H7 (cell line): ENCODE results near the gene TERC. TPM values are rescaled to one million over a fixed set of nuclear protein-coding genes. Genes with fewer than 3 reads are reported as not detected.
"Not testable (repeated sequence)": the region's sequence is repeated elsewhere in the genome, so short reads cannot be mapped to it uniquely, and the experiment has no call there.

ENCODE experiments used
- DNase-seq: peaks from one replicate; pipeline ENCODE4 v3.0.0; 2012
- H3K27me3 ChIP-seq: 2 replicates; pipeline ENCODE4 v1.6.0; 2011; ENCODE audit warnings: mild to moderate bottlenecking, low read length; ENCODE audit not compliant: control insufficient read depth, insufficient read depth
- H3K36me3 ChIP-seq: replicated peaks from 2 replicates; pipeline ENCODE4 v1.5.1; 2011; ENCODE audit warnings: low read length; ENCODE audit not compliant: control insufficient read depth, insufficient read depth
- H3K4me3 ChIP-seq: 2 replicates; pipeline ENCODE4 v1.5.1; 2011; ENCODE audit warnings: low read depth, mild to moderate bottlenecking, control low read depth, low read length, moderate library complexity; ENCODE audit not compliant: insufficient read depth
- total RNA-seq: library from RNA; depleted of rRNA; stranded (reverse); fragments of >200 nt; shearing (Covaris generic); gene quantifications from 2 replicates; pipeline ENCODE4 v1.2.3, GENCODE V29; 2014; rRNA removed

The TERC gene
- total RNA-seq, 1 experiment from 2014 or later, result 217 TPM

- DNase-seq, result no peak
- H3K27me3 ChIP-seq, result no peaks in the 10 kb centered on the region
Observed at GRCh38 chr3:169755488-169755887, 9.4 kb downstream of the TERC start.

DNA sequence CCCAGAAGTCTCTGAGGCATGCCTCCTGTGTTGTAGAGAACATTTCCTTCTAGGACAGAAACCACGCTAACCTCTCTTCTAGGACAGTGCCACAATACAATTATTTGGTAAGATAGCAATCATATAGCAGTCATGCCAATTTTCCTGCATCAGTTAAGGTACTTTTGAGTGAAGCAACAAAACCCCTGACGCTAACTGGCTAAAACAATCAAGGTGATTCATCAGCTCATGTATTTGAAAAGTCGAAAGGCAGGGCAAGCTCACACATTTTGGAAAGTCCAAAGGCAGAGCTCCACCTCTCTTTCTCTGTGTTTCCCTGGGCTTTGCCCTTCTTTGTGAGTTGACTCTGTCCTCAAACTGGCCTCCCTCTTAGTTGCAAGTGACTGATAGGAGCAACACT lies 10.1 kb downstream of the TERC start:
- no peak for DNase-seq
- no peak overlapping the region for H3K4me3 ChIP-seq
- H3K36me3 ChIP-seq, result no peaks in the 10 kb centered on the region

More at GRCh38 chr3:169755488-169755887, 9.4 kb downstream of the TERC start:
- Histone ChIP-seq H3K4me3 (no peak overlapping the region), H3K36me3 (no peaks in the 10 kb centered on the region)

GRCh38 chr3:169751875-169752274 lies 13.0 kb downstream of the TERC start:
- Histone ChIP-seq H3K27me3 (no peaks in the 10 kb centered on the region), H3K36me3 (no peaks in the 10 kb centered on the region), H3K4me3 (no peak overlapping the region)
- DNase-seq, result no peak

More for the DNA sequence above, 10.1 kb downstream of the TERC start:
- no peaks in the 10 kb centered on the region for H3K27me3 ChIP-seq

DNA sequence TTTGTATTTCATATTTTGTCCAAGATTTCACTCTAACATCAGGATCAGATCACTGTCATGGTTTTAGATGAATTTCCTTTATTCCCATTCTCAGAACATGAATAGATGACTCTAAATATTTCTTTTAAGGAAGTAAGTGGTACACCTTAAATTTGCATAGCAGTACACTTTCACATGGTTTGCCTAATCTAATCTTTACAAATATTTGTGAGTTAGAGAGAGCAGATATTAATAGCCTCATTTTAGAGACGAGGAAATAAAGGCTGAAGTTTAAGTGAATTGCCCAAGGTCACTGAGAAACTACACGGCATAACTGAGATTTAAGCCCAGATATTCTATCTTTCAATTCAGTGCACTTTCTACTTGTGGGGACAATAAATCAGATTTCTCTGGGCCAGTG lies 14.2 kb downstream of the TERC start:
- H3K4me3 ChIP-seq, result no peak overlapping the region
- no peaks in the 10 kb centered on the region for H3K36me3 ChIP-seq
- H3K27me3 ChIP-seq, result no peaks in the 10 kb centered on the region
- DNase-seq, result no peak

DNA sequence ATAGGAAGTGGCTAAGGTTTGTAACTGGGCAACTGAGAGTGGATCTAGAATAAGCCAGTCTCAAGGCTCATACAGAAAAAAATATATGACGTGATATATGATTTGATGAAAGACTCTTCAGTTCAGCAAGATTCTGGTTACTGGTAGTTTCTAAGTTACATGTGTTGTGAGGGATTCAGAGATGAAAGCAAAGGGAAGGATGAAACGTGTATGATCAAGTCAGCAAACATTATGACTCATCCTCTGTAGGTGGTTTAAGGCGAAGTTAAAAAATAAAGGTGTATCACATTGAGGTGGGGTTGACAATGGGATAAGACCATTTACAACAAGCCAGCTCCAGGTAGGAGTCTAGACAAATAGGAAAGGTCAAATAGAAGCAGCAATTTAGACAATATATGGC lies 16.2 kb downstream of the TERC start:
- Histone ChIP-seq H3K27me3 (no peaks in the 10 kb centered on the region), H3K36me3 (no peaks in the 10 kb centered on the region), H3K4me3 (no peak overlapping the region)
- DNase-seq, result no peak

GRCh38 chr3:169746924-169747323 lies 17.9 kb downstream of the TERC start:
- Histone ChIP-seq H3K4me3 (no peak overlapping the region), H3K27me3 (no peaks in the 10 kb centered on the region), H3K36me3 (no peaks in the 10 kb centered on the region)
- DNase-seq, result no peak

DNA sequence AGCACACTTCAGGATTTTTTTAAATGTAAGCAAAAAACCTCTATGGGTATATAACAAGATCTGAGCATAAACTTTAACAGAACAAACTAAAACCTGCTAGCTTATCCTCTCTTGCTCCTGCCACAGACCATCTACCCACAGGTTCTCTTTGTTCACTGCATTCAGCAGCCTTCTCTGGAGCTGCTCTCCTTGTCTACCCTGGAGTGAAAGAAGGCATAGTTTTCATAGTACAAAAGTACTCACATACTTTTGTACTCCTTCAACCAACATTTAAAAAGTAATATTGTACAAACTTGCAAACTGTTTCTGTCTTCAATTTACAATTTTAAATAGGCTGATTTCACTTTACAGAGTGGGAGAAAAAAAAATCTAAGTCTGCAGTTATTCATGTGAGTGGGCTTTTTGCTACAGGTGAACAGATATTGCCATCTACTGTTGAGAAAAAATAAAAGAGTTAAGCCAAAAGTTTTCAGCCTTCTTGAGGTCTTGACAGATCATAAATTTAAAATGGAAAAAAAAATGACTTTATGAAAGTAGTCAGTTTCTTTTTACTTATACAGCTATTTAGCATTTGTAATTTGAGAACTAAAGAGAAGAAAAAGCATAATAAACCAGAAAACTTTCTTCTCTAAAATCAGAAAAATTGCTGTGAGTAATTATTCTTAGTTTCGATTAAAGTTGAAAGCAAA lies 20.4 kb downstream of the TERC start:
- Histone ChIP-seq H3K27me3 (no peaks in the 10 kb centered on the region), H3K4me3 (no peak overlapping the region), H3K36me3 (no peaks in the 10 kb centered on the region)
- DNase-seq, result peak; percentile 50

- DNase-seq, result peak; percentile 14
- H3K36me3 ChIP-seq, result no peaks in the 10 kb centered on the region
- no peak overlapping the region for H3K4me3 ChIP-seq
- no peaks in the 10 kb centered on the region for H3K27me3 ChIP-seq
Observed at GRCh38 chr3:169739067-169739466, 25.8 kb downstream of the TERC start.

DNA sequence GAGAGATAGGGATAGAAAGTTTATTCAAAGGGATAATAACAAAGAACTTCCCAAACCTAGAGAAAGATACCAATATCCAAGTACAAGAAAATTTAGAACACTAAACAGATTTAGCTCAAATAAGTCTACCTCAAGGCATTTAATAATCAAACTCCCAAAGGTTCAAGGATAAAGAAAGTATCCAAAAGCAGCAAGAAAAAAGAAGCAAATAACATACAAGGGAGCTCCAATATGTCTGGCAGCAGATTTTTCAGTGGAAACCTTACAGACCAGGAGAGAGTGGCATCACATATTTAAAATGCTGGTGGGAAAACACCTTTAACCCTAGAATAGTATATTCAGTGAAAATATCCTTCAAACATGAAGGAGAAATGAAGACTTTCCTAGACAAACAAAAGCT lies 33.0 kb downstream of the TERC start:
- not testable (repeated sequence) for DNase-seq, H3K4me3 ChIP-seq, H3K36me3 ChIP-seq, H3K27me3 ChIP-seq

DNA sequence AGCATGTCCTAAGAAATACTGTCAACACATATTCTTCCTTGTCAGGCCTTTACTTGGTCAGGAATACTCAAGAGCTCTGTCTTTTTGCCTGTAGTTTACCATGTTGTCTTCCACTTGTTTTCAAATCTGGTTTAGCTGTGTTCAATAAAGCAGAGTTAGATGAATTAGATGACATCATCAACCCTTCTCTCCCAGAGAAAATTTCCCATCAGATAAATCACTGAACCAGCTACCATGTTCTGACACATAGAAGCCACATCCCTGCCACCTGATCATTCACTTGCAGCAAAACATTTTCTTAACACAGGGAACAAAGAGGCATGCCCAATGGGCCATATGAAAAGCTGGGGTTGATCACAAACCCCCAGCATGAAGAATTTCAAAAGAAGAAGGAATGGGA lies 42.1 kb downstream of the TERC start:
- Histone ChIP-seq H3K36me3 (no peaks in the 10 kb centered on the region), H3K27me3 (no peaks in the 10 kb centered on the region), H3K4me3 (no peak overlapping the region)
- DNase-seq, result no peak

DNA sequence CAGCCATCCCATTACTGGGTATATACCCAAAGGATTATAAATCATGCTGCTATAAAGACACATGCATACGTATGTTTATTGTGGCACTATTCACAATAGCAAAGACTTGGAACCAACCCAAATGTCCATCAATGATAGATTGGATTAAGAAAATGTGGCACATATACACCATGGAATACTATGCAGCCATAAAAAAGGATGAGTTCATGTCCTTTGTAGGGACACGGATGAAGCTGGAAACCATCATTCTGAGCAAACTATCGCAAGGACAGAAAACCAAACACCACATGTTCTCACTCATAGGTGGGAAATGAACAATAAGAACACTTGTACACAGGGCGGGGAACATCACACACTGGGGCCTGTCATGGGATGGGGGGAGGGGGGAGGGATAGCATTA lies 46.4 kb downstream of the TERC start:
- not testable (repeated sequence) for H3K27me3 ChIP-seq, DNase-seq, H3K4me3 ChIP-seq, H3K36me3 ChIP-seq

Other genes with a start within 250 kb of the TERC start
- gene MECOM, start 101.3 kb downstream of the TERC start, total RNA-seq, result 17.7 and 22.9 TPM in 2 replicates
- gene ACTRT3, start 4.5 kb upstream of the TERC start, total RNA-seq, result 3.2 and 3.3 TPM in 2 replicates
- gene MYNN, start 8.3 kb upstream of the TERC start, total RNA-seq, result 19.5 and 22.4 TPM in 2 replicates
- gene LRRIQ4, start 47.8 kb upstream of the TERC start, total RNA-seq, result 0.15 TPM in 1 of 2 replicates, not detected in the other
- 4.2 and 8.5 TPM in 2 replicates for gene LRRC34, start 47.8 kb upstream of the TERC start, total RNA-seq
- not detected in 2 replicates for gene LRRC31, start 104.9 kb upstream of the TERC start, total RNA-seq
- gene SAMD7, start 146.5 kb upstream of the TERC start, total RNA-seq, result not detected in 2 replicates
- 11.9 and 15.7 TPM in 2 replicates for gene SEC62, start 201.7 kb upstream of the TERC start, total RNA-seq